Mammary microvascular endothelial cell (primary cell): Measurements from ENCODE around the gene SP1. TPM values are rescaled to one million over a fixed set of nuclear protein-coding genes. Genes with fewer than 3 reads are reported as not detected.

Experiments used
- total RNA-seq: library from RNA; depleted of rRNA; stranded (reverse); fragments of >200 nt; gene quantifications from 2 replicates; pipeline ENCODE4 v1.2.3, GENCODE V29; 2015

The SP1 gene
- 27.6 and 28.9 TPM in 2 replicates for total RNA-seq

GRCh38 chr12:53380104-53380793 lies at the start of gene SP1:
Gene SP1 (plus strand): TSS chr12:53380176. CDS start chr12:53380292, 116 bp downstream.

GRCh38 chr12:53336181-53336681 lies 43.7 kb upstream of the SP1 start, which contains the start of gene SP7:
Gene SP7 (minus strand): TSS chr12:53336354. CDS start chr12:53335646, 708 bp downstream.

DNA sequence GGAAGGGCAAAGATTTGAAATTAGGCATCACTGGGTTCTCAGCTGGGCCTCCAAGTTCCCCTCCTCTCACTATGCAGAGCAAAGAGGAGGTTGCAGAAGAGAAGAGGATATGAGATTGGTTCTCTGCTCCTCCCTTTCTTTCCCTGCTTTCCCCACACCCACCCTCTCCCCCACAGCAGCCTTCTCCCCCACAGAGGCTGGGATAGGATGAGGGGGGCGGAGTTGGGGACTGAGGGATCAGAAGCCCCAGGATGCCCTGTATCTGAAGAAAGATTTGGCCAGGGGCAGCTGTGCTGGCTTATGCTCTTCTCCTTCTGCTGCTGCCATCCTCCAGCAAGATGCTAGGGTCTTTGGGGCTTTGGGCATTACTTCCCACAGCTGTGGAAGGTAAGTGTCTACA lies 43.6 kb downstream of the SP1 start, which contains the start of gene AMHR2:
Gene AMHR2 (plus strand): TSS at position 259 of the 400 bp plus-strand sequence. CDS start 80 bp downstream, at position 339.

DNA sequence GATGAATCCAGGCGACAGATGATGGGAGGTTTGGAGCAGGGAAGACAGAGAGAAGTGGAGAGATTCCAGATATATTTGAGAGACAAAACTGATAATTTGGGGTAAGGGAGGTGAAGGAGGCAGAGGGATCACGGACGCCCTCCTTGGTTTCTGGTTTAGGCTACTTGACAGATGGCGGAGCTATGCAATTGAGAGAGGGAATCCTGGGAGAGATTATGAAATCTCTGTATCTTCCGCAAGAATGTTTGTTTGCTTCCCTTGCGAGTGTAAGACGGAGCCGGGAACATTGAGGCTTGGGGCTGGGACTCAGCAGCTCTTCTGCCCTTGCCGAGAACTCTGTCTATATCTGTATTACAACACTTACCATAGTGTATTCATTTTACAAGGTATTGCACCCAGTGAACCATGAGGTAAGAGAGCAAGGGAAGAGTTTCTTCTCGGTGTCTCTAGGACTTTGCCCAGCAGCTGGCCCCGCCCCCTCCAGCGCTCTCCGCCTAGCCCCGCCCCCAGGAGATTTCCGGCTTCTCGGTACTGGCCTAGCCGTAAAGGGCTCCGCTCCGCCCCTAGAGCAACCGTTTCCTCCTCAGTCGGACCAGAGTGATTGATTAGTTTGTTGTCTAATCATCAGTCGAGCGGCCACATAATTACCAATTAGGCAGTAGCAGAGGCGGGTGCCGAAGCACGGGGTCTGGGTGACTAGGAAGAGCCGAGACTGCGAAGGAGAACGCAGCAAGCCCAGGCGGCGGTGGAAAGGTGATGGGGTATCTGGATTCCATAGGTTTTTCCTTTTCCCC lies 61.3 kb downstream of the SP1 start, which contains the start of gene PRR13:
Gene PRR13 (plus strand): TSS at position 695 of the 794 bp plus-strand sequence. CDS start 981 bp downstream, outside the sequence.

GRCh38 chr12:53451661-53452158 lies 71.7 kb downstream of the SP1 start, which contains the start of gene PCBP2:
Gene PCBP2 (plus strand): TSS chr12:53452102. CDS start chr12:53454801, 2,699 bp downstream.

Other genes starting within 250 kb of the SP1 start
- 4.5 and 9.0 TPM in 2 replicates for gene ZNF740, start 199.5 kb upstream of the SP1 start, total RNA-seq
- 1.1 and 3.0 TPM in 2 replicates for gene CSAD, start 199.3 kb upstream of the SP1 start, total RNA-seq
- 0.30 and 0.80 TPM in 2 replicates for gene ITGB7, start 172.9 kb upstream of the SP1 start, total RNA-seq
- gene RARG, start 148.0 kb upstream of the SP1 start, total RNA-seq: 81.5 and 84.3 TPM in 2 replicates
- 14.8 and 22.2 TPM in 2 replicates for gene ESPL1, start 111.9 kb upstream of the SP1 start, total RNA-seq
- 384 and 454 TPM in 2 replicates for gene PFDN5, start 84.6 kb upstream of the SP1 start, total RNA-seq
- 41.8 and 63.4 TPM in 2 replicates for gene MYG1, start 80.5 kb upstream of the SP1 start, total RNA-seq
- 59.6 and 69.6 TPM in 2 replicates for gene AAAS, start 58.6 kb upstream of the SP1 start, total RNA-seq
- gene SP7, start 43.8 kb upstream of the SP1 start, total RNA-seq: 0.13 TPM in 1 of 2 replicates, not detected in the other
- gene AMHR2, start 43.7 kb downstream of the SP1 start, total RNA-seq: not detected in 2 replicates
- 76.1 and 115 TPM in 2 replicates for gene PRR13, start 61.6 kb downstream of the SP1 start, total RNA-seq
- 203 and 218 TPM in 2 replicates for gene PCBP2, start 71.9 kb downstream of the SP1 start, total RNA-seq
- 5.8 and 6.9 TPM in 2 replicates for gene MAP3K12, start 119.3 kb downstream of the SP1 start, total RNA-seq
- 43.9 and 45.5 TPM in 2 replicates for gene TARBP2, start 121.1 kb downstream of the SP1 start, total RNA-seq
- not detected in 2 replicates for gene NPFF, start 127.3 kb downstream of the SP1 start, total RNA-seq
- gene ATF7, start 246.2 kb downstream of the SP1 start, total RNA-seq: 16.0 and 18.7 TPM in 2 replicates